Astrocyte (in vitro differentiated cells and primary cell): ENCODE data around the gene CYP4B1.

Experiments used
- CTCF ChIP-seq: IDR thresholded peaks from 2 replicates; pipeline ENCODE4 v1.5.1; 2011; ENCODE audit warnings: low read depth, mild to moderate bottlenecking, inconsistent platforms, low read length, moderate library complexity; ENCODE audit not compliant: insufficient read depth
- EZH2 ChIP-seq: IDR thresholded peaks from 2 replicates; pipeline ENCODE4 v1.6.1; 2012; ENCODE audit warnings: mild to moderate bottlenecking, low read length, inconsistent platforms; ENCODE audit not compliant: insufficient read depth

- no peak for TF ChIP-seq CTCF
- TF ChIP-seq EZH2: no peak
These were observed 48.9 kb upstream of the CYP4B1 start for GRCh38 chr1:46749921-46750404.
